ENCODE results near the gene CFAP161.

DNA sequence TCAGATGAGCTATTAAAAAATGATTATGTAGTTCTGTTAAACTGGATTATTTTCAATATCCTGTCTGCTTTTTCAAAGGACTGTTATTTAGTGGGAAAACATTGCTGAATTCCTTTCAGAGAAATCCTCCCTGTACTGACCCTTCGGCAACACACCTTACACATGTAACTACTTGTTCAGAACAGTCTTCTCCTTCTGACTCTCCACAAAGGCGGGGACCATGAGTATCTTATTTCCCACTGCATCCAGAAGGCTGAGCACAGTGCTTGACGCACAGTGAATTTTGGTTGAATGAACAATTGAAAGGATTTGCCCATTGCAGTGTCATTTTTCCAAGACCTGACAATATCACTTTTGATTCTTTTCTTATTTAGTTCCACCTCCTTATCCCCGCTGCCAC lies 23.1 kb upstream of the CFAP161 start:
- TF ChIP-seq, protein P1, sequence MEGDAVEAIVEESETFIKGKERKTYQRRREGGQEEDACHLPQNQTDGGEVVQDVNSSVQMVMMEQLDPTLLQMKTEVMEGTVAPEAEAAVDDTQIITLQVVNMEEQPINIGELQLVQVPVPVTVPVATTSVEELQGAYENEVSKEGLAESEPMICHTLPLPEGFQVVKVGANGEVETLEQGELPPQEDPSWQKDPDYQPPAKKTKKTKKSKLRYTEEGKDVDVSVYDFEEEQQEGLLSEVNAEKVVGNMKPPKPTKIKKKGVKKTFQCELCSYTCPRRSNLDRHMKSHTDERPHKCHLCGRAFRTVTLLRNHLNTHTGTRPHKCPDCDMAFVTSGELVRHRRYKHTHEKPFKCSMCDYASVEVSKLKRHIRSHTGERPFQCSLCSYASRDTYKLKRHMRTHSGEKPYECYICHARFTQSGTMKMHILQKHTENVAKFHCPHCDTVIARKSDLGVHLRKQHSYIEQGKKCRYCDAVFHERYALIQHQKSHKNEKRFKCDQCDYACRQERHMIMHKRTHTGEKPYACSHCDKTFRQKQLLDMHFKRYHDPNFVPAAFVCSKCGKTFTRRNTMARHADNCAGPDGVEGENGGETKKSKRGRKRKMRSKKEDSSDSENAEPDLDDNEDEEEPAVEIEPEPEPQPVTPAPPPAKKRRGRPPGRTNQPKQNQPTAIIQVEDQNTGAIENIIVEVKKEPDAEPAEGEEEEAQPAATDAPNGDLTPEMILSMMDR (IDR thresholded peaks at IDR 0.05), result no peak
- TF ChIP-seq POLR2A (IDR thresholded peaks at IDR 0.05) (no peak), POLR2AphosphoS5 (IDR thresholded peaks at IDR 0.05) (no peak)
